ENCODE measurements around the gene ZNF485. TPM values are rescaled to one million over a fixed set of nuclear protein-coding genes. Genes with fewer than 3 reads are reported as not detected.

ZNF485 gene
- total RNA-seq, result 1 to 10 TPM; 1.6 to 2.8 TPM

GRCh38 chr10:43606323-43607198, at the start of gene ZNF485:
Gene ZNF485 (plus strand): TSS chr10:43606438. CDS start chr10:43607051, 613 bp downstream.
- intact Hi-C loops (cut with DNase I), result no loop called here
- Histone ChIP-seq H3K27me3 (no peaks in the 10 kb centered on the region), H3K9me3 (no peaks in the 10 kb centered on the region), H3K4me1 (no peaks in the 10 kb centered on the region), H3K9ac (ENCODE audit: low read depth in 2 of 2, low read length in 2 of 2) (peak within 1 kb of the TSS; percentile 66 to 76), H3K36me3 (no peaks in the 10 kb centered on the region), H3K27ac (peak within 1 kb of the TSS; percentile 31), H3K4me3 (peak within 1 kb of the TSS; percentile 97)
- TF ChIP-seq CTCF (IDR thresholded peaks at IDR 0.05), result no peak
- DNase-seq, result peak; percentile 68

- Histone ChIP-seq H3K27ac (no peak overlapping the region), H3K9ac (ENCODE audit: low read depth in 2 of 2, low read length in 2 of 2) (no peak overlapping the region), H3K27me3 (no peaks in the 10 kb centered on the region), H3K36me3 (no peaks in the 10 kb centered on the region), H3K4me1 (no peaks in the 10 kb centered on the region), H3K4me3 (no peak overlapping the region), H3K9me3 (no peaks in the 10 kb centered on the region)
- intact Hi-C loops (cut with DNase I), result no loop called here
- no peak for TF ChIP-seq CTCF (IDR thresholded peaks at IDR 0.05)
- DNase-seq, result no peak
Observed at GRCh38 chr10:43557214-43557613, 49.0 kb upstream of the ZNF485 start.

GRCh38 chr10:43569681-43570080, 36.6 kb upstream of the ZNF485 start:
- H3K4me1 ChIP-seq, result no peaks in the 10 kb centered on the region
- no peaks in the 10 kb centered on the region for H3K27me3 ChIP-seq
- no peak overlapping the region for H3K9ac ChIP-seq (ENCODE audit: low read depth in 2 of 2, low read length in 2 of 2)
- TF ChIP-seq CTCF (IDR thresholded peaks at IDR 0.05), result no peak
- no peaks in the 10 kb centered on the region for H3K9me3 ChIP-seq
- H3K4me3 ChIP-seq, result no peak overlapping the region
- intact Hi-C loops (cut with DNase I), result no loop called here
- H3K36me3 ChIP-seq, result no peaks in the 10 kb centered on the region
- DNase-seq, result no peak
- H3K27ac ChIP-seq, result no peak overlapping the region

GRCh38 chr10:43570971-43571370, 35.3 kb upstream of the ZNF485 start:
- intact Hi-C loops (cut with DNase I), result no loop called here
- H3K27me3 ChIP-seq, result no peaks in the 10 kb centered on the region
- no peaks in the 10 kb centered on the region for H3K36me3 ChIP-seq
- H3K4me3 ChIP-seq, result no peak overlapping the region
- H3K4me1 ChIP-seq, result no peaks in the 10 kb centered on the region
- no peak for DNase-seq
- H3K9me3 ChIP-seq, result no peaks in the 10 kb centered on the region
- no peak overlapping the region for H3K9ac ChIP-seq (ENCODE audit: low read depth in 2 of 2, low read length in 2 of 2)
- H3K27ac ChIP-seq, result no peak overlapping the region
- TF ChIP-seq CTCF (IDR thresholded peaks at IDR 0.05), result no peak

- no peaks in the 10 kb centered on the region for H3K9me3 ChIP-seq
- intact Hi-C loops (cut with DNase I), result no loop called here
- no peak overlapping the region for H3K27ac ChIP-seq
- peak overlapping the region in 1 of 2 donors; percentile 9 for H3K9ac ChIP-seq (ENCODE audit: low read depth in 2 of 2, low read length in 2 of 2)
- no peak for TF ChIP-seq CTCF (IDR thresholded peaks at IDR 0.05)
- H3K27me3 ChIP-seq, result no peaks in the 10 kb centered on the region
- no peaks in the 10 kb centered on the region for H3K4me1 ChIP-seq
- peak overlapping the region; percentile 73 for H3K4me3 ChIP-seq
- H3K36me3 ChIP-seq, result no peaks in the 10 kb centered on the region
- no peak for DNase-seq
Observed at GRCh38 chr10:43573250-43574000, 32.8 kb upstream of the ZNF485 start.
